Measurements from ENCODE around the gene FTCD. TPM values are rescaled to one million over a fixed set of nuclear protein-coding genes. Genes with fewer than 3 reads are reported as not detected.

The FTCD gene
- total and polyA plus RNA-seq, 2 of the 8 experiments (the other 6 are each of a cell fraction or from before 2014, with no cell fraction given) = 3.3 to 4.9 TPM

GRCh38 chr21:46188226-46189212 lies 33.1 kb upstream of the FTCD start (continued):
- TF ChIP-seq CHD7 (IDR thresholded peaks at IDR 0.05; ENCODE audit: insufficient replicate concordance, low read length) (no peak), JUND (IDR thresholded peaks at IDR 0.05; ENCODE audit: low read length) (peak; percentile 89)

Measured in H1 (cell line).